ENCODE data around the gene CHRNB1.

Gene CHRNB1

GRCh38 chr17:7465597-7466275 is 20.9 kb downstream of the CHRNB1 start:
- TF ChIP-seq EZH2phosphoT487 (IDR thresholded peaks at IDR 0.05; ENCODE audit: borderline replicate concordance), result no peak
- TF ChIP-seq CTCF (conservative IDR thresholded peaks at IDR 0.05; ENCODE audit: low read length), result no peak
- H3K36me3 ChIP-seq (ENCODE audit: insufficient read depth, low read length), result peaks cover 13% of the 10 kb centered on the region; the same call in 1 of the 2 replicates
- H3K9ac ChIP-seq (ENCODE audit: low read depth, low read length, poor library complexity, severe bottlenecking), result no peak overlapping the region
- H3K9me3 ChIP-seq (ENCODE audit: insufficient read depth, low read depth, low read length), result no peaks in the 10 kb centered on the region
- H3K79me2 ChIP-seq (ENCODE audit: insufficient read depth, low read length), result 0 out of 2 replicates have a peak, but pooled peaks cover 5% of the 10 kb centered on the region
- peaks cover 3% of the 10 kb centered on the region for H4K20me1 ChIP-seq (ENCODE audit: insufficient read depth, low read length, poor library complexity, severe bottlenecking)
- no peaks in the 10 kb centered on the region for H3K9me2 ChIP-seq (replicated peaks; ENCODE audit: low read depth, low read length)
- no peak overlapping the region for H2AFZ ChIP-seq (ENCODE audit: low read length)
- no peak overlapping the region for H3K4me2 ChIP-seq (ENCODE audit: low read depth, low read length, poor library complexity, severe bottlenecking)
- no peaks in the 10 kb centered on the region for H3K27me3 ChIP-seq (ENCODE audit: insufficient read depth, low read length, poor library complexity, severe bottlenecking)
- no peaks in the 10 kb centered on the region for H3F3A ChIP-seq (ENCODE audit: low read depth)
- H3K4me1 ChIP-seq (ENCODE audit: insufficient read depth, low read length, poor library complexity, severe bottlenecking), result peaks cover 9% of the 10 kb centered on the region
- H3K4me3 ChIP-seq (ENCODE audit: low read length, poor library complexity, severe bottlenecking), result no peak overlapping the region

- Histone ChIP-seq H3F3A (ENCODE audit: low read depth) (no peaks in the 10 kb centered on the region), H3K36me3 (ENCODE audit: insufficient read depth, low read length) (peaks cover 13% of the 10 kb centered on the region; the same call in 1 of the 2 replicates), H3K9ac (ENCODE audit: low read depth, low read length, poor library complexity, severe bottlenecking) (no peak overlapping the region), H3K4me3 (ENCODE audit: low read length, poor library complexity, severe bottlenecking) (no peak overlapping the region), H3K79me2 (ENCODE audit: insufficient read depth, low read length) (peaks cover 10% of the 10 kb centered on the region; the same call in 1 of the 2 replicates), H3K27me3 (ENCODE audit: insufficient read depth, low read length, poor library complexity, severe bottlenecking) (no peaks in the 10 kb centered on the region), H3K4me2 (ENCODE audit: low read depth, low read length, poor library complexity, severe bottlenecking) (no peak overlapping the region), H3K9me3 (ENCODE audit: insufficient read depth, low read depth, low read length) (no peaks in the 10 kb centered on the region), H2AFZ (ENCODE audit: low read length) (no peak overlapping the region), H4K20me1 (ENCODE audit: insufficient read depth, low read length, poor library complexity, severe bottlenecking) (peaks cover 3% of the 10 kb centered on the region), H3K9me2 (replicated peaks; ENCODE audit: low read depth, low read length) (no peaks in the 10 kb centered on the region), H3K4me1 (ENCODE audit: insufficient read depth, low read length, poor library complexity, severe bottlenecking) (peaks cover 9% of the 10 kb centered on the region)
- TF ChIP-seq CTCF (conservative IDR thresholded peaks at IDR 0.05; ENCODE audit: low read length) (no peak), EZH2phosphoT487 (IDR thresholded peaks at IDR 0.05; ENCODE audit: borderline replicate concordance) (no peak)
Measured at GRCh38 chr17:7466318-7466638, 21.4 kb downstream of the CHRNB1 start.

- Histone ChIP-seq H3K9me2 (replicated peaks; ENCODE audit: low read depth, low read length) (no peaks in the 10 kb centered on the region), H3K79me2 (ENCODE audit: insufficient read depth, low read length) (peaks cover 13% of the 10 kb centered on the region; the same call in 1 of the 2 replicates), H3K4me1 (ENCODE audit: insufficient read depth, low read length, poor library complexity, severe bottlenecking) (peaks cover 13% of the 10 kb centered on the region), H3K9ac (ENCODE audit: low read depth, low read length, poor library complexity, severe bottlenecking) (no peak overlapping the region), H2AFZ (ENCODE audit: low read length) (no peak overlapping the region), H3F3A (ENCODE audit: low read depth) (no peaks in the 10 kb centered on the region), H3K9me3 (ENCODE audit: insufficient read depth, low read depth, low read length) (no peaks in the 10 kb centered on the region), H3K4me3 (ENCODE audit: low read length, poor library complexity, severe bottlenecking) (no peak overlapping the region), H3K27me3 (ENCODE audit: insufficient read depth, low read length, poor library complexity, severe bottlenecking) (no peaks in the 10 kb centered on the region), H3K4me2 (ENCODE audit: low read depth, low read length, poor library complexity, severe bottlenecking) (no peak overlapping the region), H4K20me1 (ENCODE audit: insufficient read depth, low read length, poor library complexity, severe bottlenecking) (peaks cover 3% of the 10 kb centered on the region), H3K36me3 (ENCODE audit: insufficient read depth, low read length) (peaks cover 13% of the 10 kb centered on the region; the same call in 1 of the 2 replicates)
- TF ChIP-seq CTCF (conservative IDR thresholded peaks at IDR 0.05; ENCODE audit: low read length) (no peak), EZH2phosphoT487 (IDR thresholded peaks at IDR 0.05; ENCODE audit: borderline replicate concordance) (no peak)
Measured at GRCh38 chr17:7466639-7467341, 21.9 kb downstream of the CHRNB1 start.
